B cell (primary cell): ENCODE results near the gene ANAPC10. TPM values are rescaled to one million over a fixed set of nuclear protein-coding genes. Genes with fewer than 3 reads are reported as not detected.

Experiments used
- ATAC-seq: fragments of 200-7000 bp; cut with Tn5 transposase; one replicate; pipeline ENCODE4 v1.10.0; 2021; ENCODE audit warnings: low read depth, mild to moderate bottlenecking, moderate number of reproducible peaks, moderate library complexity
- CTCF ChIA-PET: fragments of 350-600 bp; sonication (Branson Sonifier 250); formaldehyde crosslinking; loops from one replicate; lab custom pipeline; 2021; ENCODE audit warnings: antibody characterized with exemption, inconsistent platforms; lab: Charles Lee
- POLR2A ChIA-PET: fragments of 350-600 bp; sonication (Branson Sonifier 250); formaldehyde crosslinking; loops from one replicate; lab custom pipeline; 2021; ENCODE audit warnings: antibody characterized with exemption; lab: Charles Lee
- DNase-seq: peaks from one replicate; pipeline ENCODE4 v3.0.0; 2013
- H2AFZ ChIP-seq: 2 replicates; pipeline ENCODE4 v1.6.1; 2012; ENCODE audit warnings: mild to moderate bottlenecking, low read depth, low read length; ENCODE audit not compliant: insufficient read depth, poor library complexity, severe bottlenecking
- H3K27ac ChIP-seq, 2 donors: 1 replicate in 1 of 2; 2 replicates in 1 of 2; pipeline ENCODE4 v1.5.1; 2012 to 2013; ENCODE audit warnings: low read length in 2 of 2, mild to moderate bottlenecking in 2 of 2, moderate library complexity in 1 of 2
- H3K27me3 ChIP-seq, 4 experiments: fragments of 200-600 bp in 1 of 4; sonication (generic) in 1 of 4; replicated peaks in 1 of 4; 1 replicate in 2 of 4; 2 replicates in 2 of 4; pipeline versions ENCODE4 v1.6.1 to v1.7.0; 2013 to 2016; ENCODE audit warnings: low read length in 3 of 4, mild to moderate bottlenecking in 2 of 4, mixed read lengths in 1 of 4, moderate library complexity in 1 of 4; ENCODE audit not compliant: insufficient read depth in 4 of 4, control insufficient read depth in 3 of 4; ENCODE audit errors: control extremely low read depth in 1 of 4
- H3K36me3 ChIP-seq, 2 experiments: replicated peaks in 1 of 2; 1 replicate in 1 of 2; 2 replicates in 1 of 2; pipeline versions ENCODE4 v1.6.1 to v1.7.1; 2013; ENCODE audit warnings: low read length in 1 of 2; ENCODE audit not compliant: insufficient read depth in 2 of 2, control insufficient read depth in 1 of 2; ENCODE audit errors: control extremely low read depth in 1 of 2, extremely low read depth in 1 of 2
- H3K4me1 ChIP-seq, 2 donors: fragments of 200-600 bp in 1 of 2; sonication (generic) in 1 of 2; 1 replicate in 1 of 2; 2 replicates in 1 of 2; pipeline versions ENCODE4 v1.5.1 to v1.6.1; 2013 to 2017; ENCODE audit warnings: low read length in 2 of 2; ENCODE audit not compliant: control insufficient read depth in 2 of 2, insufficient read depth in 2 of 2
- H3K4me2 ChIP-seq: replicated peaks from 2 replicates; pipeline ENCODE3; 2012; ENCODE audit warnings: mild to moderate bottlenecking, low read depth, low read length; ENCODE audit not compliant: poor library complexity, severe bottlenecking
- H3K4me3 ChIP-seq, 5 experiments: fragments of 200-600 bp in 1 of 5; sonication (generic) in 1 of 5; 1 replicate in 3 of 5; 2 replicates in 2 of 5; pipeline versions ENCODE4 v1.5.1 to v1.7.0; 2011 to 2016; ENCODE audit warnings: low read length in 4 of 5, mild to moderate bottlenecking in 4 of 5, low read depth in 2 of 5, control low read depth in 1 of 5, moderate library complexity in 1 of 5; ENCODE audit not compliant: insufficient read depth in 1 of 5; ENCODE audit errors: control extremely low read depth in 1 of 5, extremely low read depth in 1 of 5
- H3K79me2 ChIP-seq: fragments of 200-600 bp; sonication (generic); one replicate; pipeline ENCODE4 v1.6.0; 2016; ENCODE audit warnings: low read length; ENCODE audit not compliant: control insufficient read depth, insufficient read depth
- H3K9ac ChIP-seq: fragments of 200-600 bp; sonication (generic); 2 replicates; pipeline ENCODE4 v1.6.1; 2017; ENCODE audit warnings: mild to moderate bottlenecking, low read length, moderate library complexity
- H3K9me3 ChIP-seq, 3 donors: one replicate each; pipeline versions ENCODE4 v1.6.1 to v1.7.1; 2013; ENCODE audit warnings: low read length in 2 of 3; ENCODE audit not compliant: control insufficient read depth in 2 of 3, insufficient read depth in 1 of 3; ENCODE audit errors: control extremely low read depth in 1 of 3
- H4K20me1 ChIP-seq: 2 replicates; pipeline ENCODE4 v1.6.0; 2012; ENCODE audit warnings: mild to moderate bottlenecking, low read length; ENCODE audit not compliant: insufficient read depth, control insufficient read depth, poor library complexity, severe bottlenecking
- H3K27ac Mint-ChIP-seq: one replicate; pipeline ENCODE4 v1.8.0; 2021; ENCODE audit warnings: mixed read lengths
- H3K27me3 Mint-ChIP-seq: one replicate; pipeline ENCODE4 v1.8.0; 2021; ENCODE audit warnings: mixed read lengths
- H3K4me1 Mint-ChIP-seq: one replicate; pipeline ENCODE4 v1.8.0; 2021; ENCODE audit warnings: mixed read lengths
- H3K4me3 Mint-ChIP-seq: one replicate; pipeline ENCODE4 v1.8.0; 2021; ENCODE audit warnings: mixed read lengths
- H3K9me3 Mint-ChIP-seq: one replicate; pipeline ENCODE4 v1.8.0; 2022; ENCODE audit warnings: mixed read lengths; ENCODE audit not compliant: insufficient read depth
- EZH2 ChIP-seq: IDR thresholded peaks from 2 replicates; pipeline ENCODE4 v1.6.1; 2012; ENCODE audit warnings: borderline replicate concordance, low read depth, mild to moderate bottlenecking, moderate library complexity, low read length; ENCODE audit not compliant: insufficient read depth, poor library complexity, severe bottlenecking
- WGBS: methylation state at CpG from one replicate; pipeline ENCODE4 v1.1.5; 2013; ENCODE audit warnings: missing lambda C conversion rate; ENCODE audit not compliant: insufficient coverage; 5-methylcytosine and 5-hydroxymethylcytosine counted together
- intact Hi-C: fragments of 100-400 bp; cut with micrococcal nuclease; formaldehyde crosslinking; loops from one replicate; pipeline ENCODE4 v1.10.0; 2022
- polyA plus RNA-seq: library from polyadenylated mRNA; depleted of rRNA; stranded (reverse); fragments of >200 nt; gene quantifications from 2 replicates; pipeline ENCODE4 v1.2.3, GENCODE V29; 2012
- total RNA-seq, 2 donors: library from RNA; stranded (reverse); fragments of 120-200 nt in 1 of 2; gene quantifications; 1 replicate in 1 of 2; 2 replicates in 1 of 2; pipeline versions ENCODE4 v1.2.3 to v1.2.4, GENCODE V29; 2013 to 2022
- TF ChIP-seq, protein P1 (sequence below): fragments of 200-600 bp; IDR thresholded peaks from one replicate; pipeline ENCODE4 v1.8.0; 2022; ENCODE audit warnings: antibody characterized with exemption, mild to moderate bottlenecking

The ANAPC10 gene
- total and polyA plus RNA-seq, 2 donors (not counting 1 experiment from before 2014, with no cell fraction given) = 17.4 to 18.9 TPM

DNA sequence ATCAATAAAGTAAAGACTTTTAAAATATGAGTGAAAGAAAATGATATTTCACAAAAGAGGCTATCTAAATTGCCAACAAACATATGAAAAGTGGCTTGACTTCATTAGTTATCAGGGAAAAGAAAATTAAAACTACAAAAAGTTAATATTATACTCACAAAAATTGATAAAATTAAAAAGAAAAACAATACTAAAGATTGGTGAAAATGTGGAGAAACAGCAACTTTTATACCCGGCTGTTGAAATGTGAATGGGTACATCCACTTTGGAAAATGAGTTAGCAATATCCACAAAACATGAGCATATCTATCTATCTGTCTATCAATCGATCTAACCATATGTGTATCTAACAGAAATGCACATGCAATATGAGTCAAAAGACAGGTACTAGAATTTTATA is 122.3 kb downstream of the ANAPC10 start:
- TF ChIP-seq EZH2 = no peak
- TF ChIP-seq, protein P1, sequence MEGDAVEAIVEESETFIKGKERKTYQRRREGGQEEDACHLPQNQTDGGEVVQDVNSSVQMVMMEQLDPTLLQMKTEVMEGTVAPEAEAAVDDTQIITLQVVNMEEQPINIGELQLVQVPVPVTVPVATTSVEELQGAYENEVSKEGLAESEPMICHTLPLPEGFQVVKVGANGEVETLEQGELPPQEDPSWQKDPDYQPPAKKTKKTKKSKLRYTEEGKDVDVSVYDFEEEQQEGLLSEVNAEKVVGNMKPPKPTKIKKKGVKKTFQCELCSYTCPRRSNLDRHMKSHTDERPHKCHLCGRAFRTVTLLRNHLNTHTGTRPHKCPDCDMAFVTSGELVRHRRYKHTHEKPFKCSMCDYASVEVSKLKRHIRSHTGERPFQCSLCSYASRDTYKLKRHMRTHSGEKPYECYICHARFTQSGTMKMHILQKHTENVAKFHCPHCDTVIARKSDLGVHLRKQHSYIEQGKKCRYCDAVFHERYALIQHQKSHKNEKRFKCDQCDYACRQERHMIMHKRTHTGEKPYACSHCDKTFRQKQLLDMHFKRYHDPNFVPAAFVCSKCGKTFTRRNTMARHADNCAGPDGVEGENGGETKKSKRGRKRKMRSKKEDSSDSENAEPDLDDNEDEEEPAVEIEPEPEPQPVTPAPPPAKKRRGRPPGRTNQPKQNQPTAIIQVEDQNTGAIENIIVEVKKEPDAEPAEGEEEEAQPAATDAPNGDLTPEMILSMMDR = no peak
- ATAC-seq (no peak), DNase-seq (no peak)
- Histone ChIP-seq H3K36me3 (no peaks in the 10 kb centered on the region), H3K4me3 (no peak overlapping the region), H3K9ac (no peak overlapping the region), H3K9me3 (peaks cover 0 to 4% (median 4%) of the 10 kb centered on the region in 3 donors), H4K20me1 (no peaks in the 10 kb centered on the region), H3K27me3 (no peaks in the 10 kb centered on the region), H3K79me2 (no peaks in the 10 kb centered on the region), H3K4me1 (no peaks in the 10 kb centered on the region), H3K27ac (no peak overlapping the region), H3K4me2 (no peak overlapping the region), H2AFZ (no peak overlapping the region)
- CTCF ChIA-PET = no interaction called here
- Mint-ChIP-seq H3K4me3 (no peak overlapping the region), H3K9me3 (peaks cover 8% of the 10 kb centered on the region), H3K27me3 (no peaks in the 10 kb centered on the region), H3K4me1 (no peaks in the 10 kb centered on the region), H3K27ac (no peak overlapping the region)
- POLR2A ChIA-PET = no interaction called here
- intact Hi-C loops = no loop called here
- no CpG with 5 or more reads among the region's 2 CpGs for WGBS

GRCh38 chr4:144970597-144970996 is 127.4 kb downstream of the ANAPC10 start:
- Mint-ChIP-seq H3K27me3 (no peaks in the 10 kb centered on the region), H3K9me3 (peaks cover 3% of the 10 kb centered on the region), H3K4me1 (no peaks in the 10 kb centered on the region), H3K4me3 (no peak overlapping the region), H3K27ac (no peak overlapping the region)
- WGBS = no CpG with 5 or more reads among the region's 1 CpG
- H3K36me3 ChIP-seq = no peaks in the 10 kb centered on the region
- H3K79me2 ChIP-seq = no peaks in the 10 kb centered on the region
- no peak overlapping the region for H3K4me3 ChIP-seq
- H4K20me1 ChIP-seq = no peaks in the 10 kb centered on the region
- no peak overlapping the region for H3K27ac ChIP-seq
- ChIA-PET POLR2A (no interaction called here), CTCF (interaction anchor here (0.6 kb wide), 1 partner anchor 912 kb away, joined by 4 read pairs; no protein-coding TSS in a partner anchor)
- H3K4me2 ChIP-seq = no peak overlapping the region
- ATAC-seq = no peak
- H3K9ac ChIP-seq = no peak overlapping the region
- TF ChIP-seq EZH2 = no peak
- TF ChIP-seq, protein P1 = no peak
- no peak overlapping the region for H2AFZ ChIP-seq
- H3K9me3 ChIP-seq = peaks cover 0 to 4% (median 0%) of the 10 kb centered on the region in 3 donors
- H3K4me1 ChIP-seq = no peaks in the 10 kb centered on the region
- DNase-seq = no peak
- H3K27me3 ChIP-seq = no peaks in the 10 kb centered on the region
- intact Hi-C loops = no loop called here
